ENCODE results near the gene TP53RK. TPM values are rescaled to one million over a fixed set of nuclear protein-coding genes. Genes with fewer than 3 reads are reported as not detected.

The TP53RK gene
- total RNA-seq, 4 donors from 2014 or later: 20.2 to 49.6 (median 36.1) TPM

GRCh38 chr20:46649965-46650542 lies 39.2 kb downstream of the TP53RK start:
- Histone ChIP-seq H3K27me3 (no peaks in the 10 kb centered on the region), H3K9me3 (no peaks in the 10 kb centered on the region), H3K4me3 (replicated peaks in 1 of 3) (no peak overlapping the region), H3K36me3 (no peaks in the 10 kb centered on the region), H3K4me1 (no peaks in the 10 kb centered on the region), H3K27ac (no peak overlapping the region)
- intact Hi-C loops (cut with DNase I): no loop called here
- 95 to 96% methylated on average over 9 of the region's 9 CpGs for WGBS, 2 donors
- TF ChIP-seq POLR2A (IDR thresholded peaks at IDR 0.05) (no peak), CTCF (IDR thresholded peaks at IDR 0.05) (no peak)
- DNase-seq: no peak

- Histone ChIP-seq H3K4me3 (replicated peaks in 1 of 3) (no peak overlapping the region), H3K27me3 (no peaks in the 10 kb centered on the region), H3K9me3 (no peaks in the 10 kb centered on the region), H3K4me1 (no peaks in the 10 kb centered on the region), H3K27ac (no peak overlapping the region), H3K36me3 (no peaks in the 10 kb centered on the region)
- DNase-seq: no peak
- 80 to 82% methylated on average over 3 of the region's 3 CpGs for WGBS, 2 donors
- intact Hi-C loops (cut with DNase I): no loop called here
- TF ChIP-seq CTCF (IDR thresholded peaks at IDR 0.05) (no peak), POLR2A (IDR thresholded peaks at IDR 0.05) (no peak)
Measured at GRCh38 chr20:46649650-46649949, 39.6 kb downstream of the TP53RK start.

GRCh38 chr20:46648903-46649649 lies 40.2 kb downstream of the TP53RK start:
- Histone ChIP-seq H3K36me3 (no peaks in the 10 kb centered on the region), H3K4me3 (replicated peaks in 1 of 3) (no peak overlapping the region), H3K9me3 (no peaks in the 10 kb centered on the region), H3K27ac (no peak overlapping the region), H3K4me1 (no peaks in the 10 kb centered on the region), H3K27me3 (no peaks in the 10 kb centered on the region)
- no peak for TF ChIP-seq POLR2A (IDR thresholded peaks at IDR 0.05)
- TF ChIP-seq CTCF (IDR thresholded peaks at IDR 0.05): no peak
- 73 to 78% methylated on average over 8 of the region's 8 CpGs for WGBS, 2 donors
- no peak for DNase-seq
- intact Hi-C loops (cut with DNase I): no loop called here

- no peak for TF ChIP-seq POLR2A (IDR thresholded peaks at IDR 0.05)
- TF ChIP-seq CTCF (IDR thresholded peaks at IDR 0.05): no peak
- 62 to 73% methylated on average over 4 of the region's 4 CpGs for WGBS, 2 donors
Measured at GRCh38 chr20:46647469-46647868, 41.8 kb downstream of the TP53RK start.

GRCh38 chr20:46646659-46647380 lies 42.4 kb downstream of the TP53RK start:
- H3K4me1 ChIP-seq: no peaks in the 10 kb centered on the region
- intact Hi-C loops (cut with DNase I): no loop called here
- no peaks in the 10 kb centered on the region for H3K9me3 ChIP-seq
- no peak overlapping the region for H3K27ac ChIP-seq
- H3K36me3 ChIP-seq: no peaks in the 10 kb centered on the region
- TF ChIP-seq POLR2A (IDR thresholded peaks at IDR 0.05) (no peak), CTCF (IDR thresholded peaks at IDR 0.05) (no peak)
- H3K27me3 ChIP-seq: no peaks in the 10 kb centered on the region
- no peak overlapping the region for H3K4me3 ChIP-seq (replicated peaks in 1 of 3)
- WGBS, 2 donors: 92 to 98% methylated on average over 3 of the region's 3 CpGs
- no peak for DNase-seq

More at GRCh38 chr20:46647469-46647868, 41.8 kb downstream of the TP53RK start:
- H3K27ac ChIP-seq: no peak overlapping the region
- intact Hi-C loops (cut with DNase I): no loop called here
- no peaks in the 10 kb centered on the region for H3K9me3 ChIP-seq
- H3K27me3 ChIP-seq: no peaks in the 10 kb centered on the region
- H3K36me3 ChIP-seq: no peaks in the 10 kb centered on the region
- H3K4me1 ChIP-seq: no peaks in the 10 kb centered on the region
- H3K4me3 ChIP-seq (replicated peaks in 1 of 3): no peak overlapping the region
- DNase-seq: no peak
